GM18907 (cell line): ENCODE results near the gene DCP1B.

Experiments used
- ATAC-seq: cut with Tn5 transposase; IDR thresholded peaks from one replicate; pipeline ENCODE4 v1.9.1; 2021; ENCODE audit warnings: mild to moderate bottlenecking, moderate library complexity; ENCODE audit not compliant: unreplicated experiment

DCP1B gene

DNA sequence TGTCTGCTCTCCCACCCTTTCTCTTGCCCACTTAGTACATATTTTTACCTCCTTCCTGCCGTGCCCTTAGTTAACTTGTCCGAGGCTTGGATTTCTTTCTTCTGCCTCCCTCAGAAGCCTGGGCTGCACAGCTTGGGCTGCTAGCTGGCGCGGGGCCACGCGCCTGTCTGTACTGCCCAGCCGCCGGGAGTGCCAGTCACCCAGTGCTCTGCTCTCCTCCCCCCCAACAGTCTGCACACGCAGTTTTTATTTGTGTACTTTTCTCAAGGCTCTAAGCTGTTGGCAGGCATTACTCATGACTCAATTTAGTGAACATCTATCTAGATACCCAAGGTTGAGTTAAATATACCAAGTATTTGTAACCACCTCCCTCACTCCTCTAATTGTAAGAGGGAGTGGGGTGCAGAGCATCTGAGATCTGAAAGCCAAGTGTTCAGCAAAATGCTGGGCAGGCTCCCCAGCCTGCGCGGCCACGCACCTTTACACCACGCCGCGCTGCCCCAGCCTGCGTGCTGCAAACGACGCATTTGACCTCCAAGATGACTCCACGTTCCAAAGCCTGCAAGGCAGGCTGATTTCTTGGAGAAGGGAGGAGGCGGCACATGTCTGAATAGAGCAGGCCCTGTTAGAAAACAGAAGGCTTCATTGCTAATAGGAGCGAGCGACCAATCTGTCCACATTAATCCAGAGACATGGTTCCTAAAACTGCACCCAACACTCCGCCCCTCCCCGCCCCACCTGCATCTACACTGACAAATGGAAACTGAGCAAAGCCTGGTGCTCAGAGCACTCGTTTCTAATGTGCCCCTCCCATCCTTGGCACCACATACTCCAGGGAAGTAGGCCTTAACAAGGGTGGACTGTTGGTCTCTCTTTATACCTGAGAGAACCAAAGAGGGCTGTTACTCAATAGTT, 67.6 kb downstream of the DCP1B start:
- ATAC-seq: no peak

DNA sequence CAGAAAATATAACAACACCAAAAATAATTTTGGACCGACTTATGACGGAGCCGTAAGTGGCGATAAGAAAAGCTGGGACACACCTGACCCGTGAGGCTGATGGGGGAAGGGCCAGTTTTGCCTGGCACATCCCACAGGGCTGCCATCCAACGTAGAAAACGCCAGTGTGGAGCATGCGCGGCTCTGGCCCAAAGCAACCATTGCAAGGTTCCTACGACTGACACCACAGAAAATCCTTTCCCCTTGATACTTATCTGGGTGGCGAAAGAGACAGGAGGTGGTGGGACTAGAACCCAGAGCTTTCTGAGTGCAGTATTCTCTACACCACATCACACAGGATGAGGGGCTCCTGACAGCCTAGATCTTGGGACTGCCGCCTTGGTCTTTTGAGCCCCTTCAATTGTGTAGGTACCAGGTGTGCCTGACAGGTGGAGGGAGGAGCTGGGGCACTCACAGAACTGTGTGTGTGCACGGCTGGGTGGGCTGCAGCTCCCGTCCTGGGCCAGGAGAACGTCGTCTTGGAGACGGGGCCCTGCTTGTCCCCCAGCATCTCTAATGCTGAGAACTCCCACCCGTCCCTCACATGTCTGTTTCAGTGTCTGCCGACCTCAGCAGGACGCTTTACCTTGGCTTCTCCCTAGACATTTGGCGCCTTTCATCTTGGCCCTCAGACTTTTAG, 68.4 kb downstream of the DCP1B start:
- ATAC-seq: no peak

DNA sequence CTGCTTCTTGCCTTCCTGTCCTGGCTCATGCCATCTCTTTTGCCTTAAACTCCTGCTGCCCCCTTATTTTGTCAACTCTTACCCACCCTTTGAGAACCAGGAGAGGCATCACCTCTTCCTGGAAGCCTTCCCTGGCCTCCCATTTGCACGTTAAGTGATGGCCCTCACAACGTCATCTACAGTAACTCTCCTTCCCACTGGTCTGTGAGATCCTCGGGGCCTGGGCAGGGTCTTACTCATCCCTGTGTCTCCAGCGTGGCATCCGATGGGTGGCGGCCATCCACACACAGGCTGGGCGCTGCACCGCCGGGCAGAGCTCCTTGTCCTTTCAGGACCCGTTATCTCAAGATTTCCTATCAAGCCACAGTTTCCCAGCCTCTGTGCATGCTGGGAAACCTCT, 69.0 kb downstream of the DCP1B start:
- ATAC-seq: no peak

DNA sequence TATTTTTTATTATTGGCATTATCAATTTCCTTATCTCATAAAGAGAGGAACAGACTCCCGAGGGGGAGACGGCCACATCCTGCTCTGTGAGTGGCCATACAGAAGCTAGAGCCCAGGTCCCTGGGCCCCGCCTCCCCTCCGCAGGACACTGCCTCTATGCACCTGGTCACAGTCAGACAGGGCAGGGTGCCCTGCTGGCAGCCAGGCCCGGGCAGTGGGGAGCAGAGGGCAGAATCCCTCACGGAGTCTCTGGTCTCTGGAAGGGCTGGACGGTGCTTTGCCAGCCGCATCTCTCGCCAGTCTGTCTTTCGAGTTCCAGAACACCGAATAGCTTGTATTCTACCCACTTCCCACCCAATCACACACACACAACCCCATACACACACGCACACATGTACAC, 69.4 kb downstream of the DCP1B start:
- ATAC-seq: no peak

DNA sequence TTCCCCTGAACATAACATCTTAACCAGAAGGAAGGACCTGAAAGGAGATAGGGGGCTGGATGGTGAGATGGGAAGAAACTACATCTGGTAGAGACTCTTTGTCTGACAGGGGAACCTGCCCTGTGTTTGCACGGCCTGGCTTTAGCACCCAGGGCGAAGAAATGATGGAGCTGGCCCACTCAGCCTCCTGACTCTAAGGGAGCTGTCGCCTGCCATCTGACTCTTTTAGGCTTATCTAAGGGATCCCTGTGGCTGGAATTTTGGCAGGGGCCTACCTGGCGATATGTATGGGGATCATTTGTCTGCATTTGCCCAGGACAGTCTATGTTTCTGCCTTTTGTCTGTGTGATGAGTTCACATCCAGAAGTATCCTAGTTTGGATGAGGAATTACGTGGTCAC, 70.2 kb downstream of the DCP1B start:
- ATAC-seq: no peak

DNA sequence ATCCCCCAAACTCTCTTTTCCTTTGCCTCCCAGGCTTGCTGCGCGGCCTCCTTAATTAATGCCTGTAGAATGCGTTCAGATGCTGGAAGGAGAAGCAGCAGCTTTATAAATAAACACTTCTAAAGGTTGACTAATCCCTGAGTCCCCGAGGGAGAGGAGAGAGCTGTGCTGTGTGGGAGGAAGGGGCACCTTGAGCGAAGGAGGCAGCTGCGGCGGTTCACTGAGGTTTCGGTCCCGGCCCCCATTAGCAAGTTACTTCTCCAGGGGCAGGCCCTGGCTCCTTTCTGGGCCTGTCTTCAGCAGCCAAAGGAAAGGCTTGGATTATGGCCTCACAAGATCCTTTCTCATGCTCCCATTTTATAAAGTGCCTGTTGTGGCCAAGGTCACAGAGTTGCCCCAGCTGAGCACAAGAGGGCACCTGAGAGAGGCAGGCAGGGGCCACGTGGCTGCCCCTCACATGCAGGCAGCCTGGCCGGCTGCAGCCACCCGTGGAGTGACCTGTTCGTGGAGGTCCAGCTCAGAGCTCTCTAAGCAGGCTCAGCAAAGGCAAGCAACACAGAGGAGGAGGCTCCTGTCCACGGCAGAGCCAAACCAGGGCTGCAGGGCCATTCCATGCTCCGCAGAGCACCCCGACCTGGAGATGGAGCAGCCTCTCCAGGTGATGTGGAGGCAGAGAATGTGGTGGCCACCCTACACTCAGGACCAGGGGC, 70.8 kb downstream of the DCP1B start:
- ATAC-seq: peak; percentile 53

DNA sequence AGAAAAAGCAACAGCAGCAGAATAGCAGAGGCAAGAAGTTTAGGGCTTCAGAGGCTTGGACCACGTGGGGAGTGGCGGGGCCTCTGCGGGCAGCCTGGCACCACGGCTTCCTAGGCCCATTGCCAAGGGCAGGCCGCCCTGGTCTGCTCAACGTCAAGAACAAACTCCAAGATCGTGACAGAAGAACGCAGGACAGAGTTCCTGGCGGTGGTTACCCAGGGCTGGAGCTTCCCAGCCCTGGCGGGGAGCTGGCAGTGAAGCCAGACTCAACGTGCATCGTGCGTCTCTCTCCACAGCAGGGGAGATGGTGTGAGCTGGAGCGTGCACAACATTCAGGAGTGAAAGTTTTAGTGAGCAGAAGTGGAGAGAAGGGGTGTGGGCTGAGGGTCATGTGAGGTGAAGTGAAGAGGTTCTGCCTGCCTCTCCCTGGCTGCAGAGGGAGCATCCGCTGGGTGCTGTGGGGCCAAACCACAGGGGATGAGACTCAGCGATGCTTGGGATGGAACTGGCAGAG, 71.9 kb downstream of the DCP1B start:
- no peak for ATAC-seq

DNA sequence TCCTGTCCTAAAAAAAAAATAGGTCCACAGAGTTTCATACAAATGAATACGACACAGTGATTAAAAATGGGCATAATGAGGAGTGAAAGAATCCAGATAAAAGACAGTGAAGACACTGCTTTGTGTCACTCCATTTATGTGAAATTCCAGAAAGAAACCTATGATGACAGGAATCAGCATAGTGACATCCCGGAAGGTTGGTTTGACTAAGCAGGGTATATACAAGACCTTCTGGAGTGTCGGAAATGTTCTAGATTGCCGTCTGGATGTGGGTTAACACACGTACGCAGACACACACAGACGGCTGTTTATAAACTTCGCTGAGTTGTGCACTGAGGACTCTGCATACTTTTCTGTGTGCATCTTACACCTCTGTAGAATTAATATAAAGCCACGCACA, 72.6 kb downstream of the DCP1B start:
- no peak for ATAC-seq

DNA sequence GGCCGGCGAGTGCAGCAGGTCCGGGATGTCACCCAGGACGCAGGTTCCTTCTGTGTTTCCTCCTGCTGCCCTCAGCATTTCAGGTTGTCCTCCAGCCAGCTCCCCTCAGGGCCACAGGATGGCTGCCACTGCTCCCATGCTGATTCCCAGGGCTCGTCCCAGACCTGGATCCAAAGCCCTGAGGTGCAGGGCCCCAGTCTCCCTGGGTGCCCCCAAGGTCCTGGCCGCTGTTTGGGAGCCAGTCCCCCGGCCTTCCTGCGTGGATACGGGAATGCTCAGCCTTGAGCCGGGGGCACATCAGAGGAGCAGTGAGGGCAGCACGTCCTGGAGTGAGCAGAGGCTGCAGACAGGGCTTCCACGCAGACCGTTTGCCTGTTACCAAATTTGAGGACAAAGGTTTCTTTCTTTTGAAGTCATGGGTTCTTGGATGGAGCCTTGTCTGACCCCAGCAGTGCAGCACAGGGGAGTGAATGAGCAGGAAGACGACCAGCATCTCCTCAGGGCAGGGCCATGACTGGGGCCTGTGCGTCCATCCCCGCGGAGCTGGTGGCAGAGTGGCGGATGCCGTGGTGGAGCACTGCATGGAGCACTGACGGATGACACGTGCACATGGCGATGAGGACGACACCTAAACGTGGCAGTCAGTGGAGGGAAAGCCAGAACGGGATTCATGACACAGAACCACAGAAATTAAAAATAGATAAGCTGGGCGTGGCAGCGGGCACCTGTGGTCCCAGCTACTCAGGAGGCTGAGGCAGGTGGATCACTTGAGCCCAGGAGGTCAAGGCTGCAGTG, 73.3 kb downstream of the DCP1B start:
- no peak for ATAC-seq

DNA sequence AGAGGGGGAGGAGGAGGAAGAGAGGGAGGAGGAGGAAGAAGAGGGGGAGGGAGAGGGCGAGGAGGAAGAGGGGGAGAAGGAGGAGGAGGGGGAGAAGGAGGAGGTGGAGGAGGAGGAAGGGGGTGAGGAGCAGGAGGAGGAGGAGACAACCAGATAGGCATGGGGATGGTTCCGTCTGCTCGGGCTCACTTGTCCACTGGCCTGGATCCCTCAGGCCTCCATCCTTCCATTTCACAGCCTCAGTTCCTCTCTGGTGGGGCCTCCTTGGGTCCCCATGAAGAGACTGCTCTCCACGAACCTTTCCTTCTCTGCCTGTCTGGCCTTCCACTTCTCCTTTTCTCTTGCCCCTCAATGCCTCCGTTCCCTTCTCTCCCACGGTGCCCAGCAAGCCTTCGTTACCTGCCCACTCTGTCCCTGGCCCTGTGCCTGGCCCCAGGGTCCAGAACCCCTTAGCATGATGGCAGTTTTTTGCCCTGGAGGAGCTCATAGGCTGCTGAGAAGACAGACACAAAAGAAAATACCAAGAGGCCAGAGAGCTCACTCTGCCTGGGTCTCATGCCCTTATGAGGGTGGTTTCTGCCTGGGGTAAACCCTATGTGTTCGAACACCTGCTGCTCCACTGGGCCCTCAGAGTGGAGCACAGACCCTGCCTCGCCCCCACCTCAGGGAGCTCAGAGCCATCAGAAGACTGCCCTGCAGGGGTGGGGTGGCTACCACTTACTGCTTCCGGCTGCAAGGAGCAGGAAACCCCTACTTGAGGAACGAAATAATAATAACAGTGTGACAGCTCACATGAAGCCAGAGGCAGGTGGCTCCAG, 74.1 kb downstream of the DCP1B start:
- ATAC-seq: no peak

DNA sequence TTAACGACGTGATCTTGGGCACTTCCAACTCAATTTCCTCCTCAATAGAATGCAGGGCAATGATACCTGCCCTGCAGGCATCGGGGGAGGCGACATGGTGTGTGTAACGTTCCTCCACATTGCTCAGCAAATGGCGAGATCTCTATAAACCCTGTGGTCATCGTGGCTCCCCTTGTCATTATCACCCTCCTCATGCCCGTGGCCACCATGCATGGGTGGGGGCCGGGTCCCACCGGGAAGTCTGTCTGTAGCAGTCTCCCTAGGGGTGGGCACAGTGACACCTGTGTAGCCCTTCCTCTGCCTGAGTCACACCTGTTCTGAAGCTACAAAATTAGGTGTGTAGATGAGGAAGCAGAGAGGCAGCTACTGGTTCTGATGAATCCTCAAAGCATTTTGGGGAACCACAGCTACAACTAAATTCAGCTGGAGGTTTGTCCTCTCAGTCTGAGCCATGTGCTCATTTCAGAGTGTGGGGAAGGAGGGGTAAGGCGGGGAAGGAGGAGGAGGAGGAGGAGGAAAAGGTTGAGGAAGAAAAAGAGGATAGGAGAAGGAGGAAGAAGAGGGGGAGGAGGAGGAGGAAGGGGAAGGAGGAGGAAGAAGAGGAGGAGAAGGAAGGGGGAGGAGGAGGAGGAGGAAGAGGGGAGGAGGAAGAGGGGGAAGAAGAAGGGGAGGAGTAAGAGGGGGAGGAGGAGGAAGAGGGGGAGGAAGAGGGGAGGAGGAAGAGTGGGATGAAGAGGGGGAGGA, 74.8 kb downstream of the DCP1B start:
- no peak for ATAC-seq

DNA sequence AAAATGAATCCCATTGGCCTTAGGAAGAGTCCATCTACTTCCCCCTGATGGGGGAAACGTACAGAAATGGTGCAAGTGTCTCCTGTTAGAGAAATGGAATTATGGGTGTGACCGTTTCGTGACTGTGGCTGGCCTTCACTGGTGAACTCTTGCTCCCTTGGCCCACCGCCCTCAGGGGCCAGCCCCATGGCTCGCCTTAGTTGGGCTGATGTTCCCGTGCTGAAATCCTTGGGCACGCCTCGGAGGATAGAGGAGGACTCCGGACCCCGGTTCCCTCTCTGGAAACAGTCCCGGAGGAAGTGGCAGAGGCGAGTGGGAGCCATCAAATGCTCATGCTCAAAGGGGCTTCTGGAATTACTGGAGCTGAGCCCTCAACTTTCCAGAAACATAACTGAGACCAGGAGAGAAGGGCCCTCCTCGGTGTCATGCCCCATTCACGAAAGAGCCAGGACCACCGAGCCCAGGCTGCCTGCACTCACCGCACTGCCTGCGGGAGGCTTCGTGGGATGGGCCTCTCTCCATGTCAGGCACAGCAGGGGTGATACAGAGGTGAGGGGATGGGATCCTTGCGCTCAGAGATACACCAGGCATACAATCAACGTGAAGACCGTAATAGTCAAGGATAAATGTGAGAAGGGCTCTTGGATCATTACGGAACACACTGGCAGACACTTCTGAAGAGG, 75.7 kb downstream of the DCP1B start:
- ATAC-seq: no peak

DNA sequence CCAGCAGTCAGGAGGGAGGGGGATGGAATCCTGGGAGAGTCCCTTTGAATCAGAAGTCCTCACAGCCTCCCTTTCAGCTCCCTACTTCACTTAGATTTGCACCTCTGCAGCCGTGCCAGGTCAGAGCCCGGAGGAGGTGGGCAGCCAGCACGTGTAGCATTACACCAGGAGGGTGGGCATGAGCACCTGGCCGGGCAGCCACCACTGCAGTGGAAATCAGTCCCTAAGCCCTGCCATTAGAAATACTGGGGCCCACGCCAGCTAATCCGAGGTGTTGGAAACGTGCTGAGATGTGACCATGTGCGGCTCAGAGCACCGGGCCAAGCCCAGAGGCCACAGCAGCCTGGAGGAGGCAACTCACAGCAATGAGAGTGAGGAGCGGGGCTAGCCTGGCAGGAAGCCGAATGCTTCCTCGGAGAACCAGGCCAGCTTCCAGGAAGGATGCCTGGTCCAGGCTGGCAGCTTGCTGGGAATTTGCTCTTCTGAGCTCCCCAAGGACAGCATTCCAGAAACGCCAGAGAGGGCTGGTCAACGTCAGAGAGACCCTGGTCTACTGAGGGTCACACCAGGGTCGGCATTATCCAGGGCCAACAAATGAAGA, 76.4 kb downstream of the DCP1B start:
- no peak for ATAC-seq

DNA sequence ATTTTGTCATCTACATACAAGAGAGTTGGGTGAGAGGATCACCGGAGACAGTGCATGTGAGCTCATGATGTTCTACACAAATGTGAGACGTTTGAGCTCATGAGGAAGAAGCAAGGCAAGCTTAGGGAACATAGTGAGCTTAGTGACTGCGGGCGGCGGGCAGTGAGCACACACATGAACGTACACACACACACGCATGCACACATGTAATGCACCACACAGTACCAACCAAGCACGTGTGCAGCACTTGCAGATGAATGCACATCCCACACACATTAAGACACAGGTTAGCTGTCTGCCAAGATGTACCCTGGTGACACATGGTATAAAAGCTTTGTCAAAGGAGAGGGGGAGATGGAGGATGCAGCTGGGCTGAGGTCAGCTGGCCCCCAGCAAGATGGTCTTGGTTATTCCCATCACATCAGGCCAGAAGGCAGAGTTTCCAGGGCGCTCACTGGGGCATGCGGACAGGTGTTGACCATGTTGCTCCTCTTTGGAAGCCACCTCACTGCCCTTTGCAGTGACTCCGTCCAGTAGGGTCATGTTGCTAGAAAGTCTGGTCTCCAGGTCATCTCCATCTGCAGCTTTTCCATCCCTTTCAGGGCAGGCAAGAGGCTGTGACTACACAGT, 77.1 kb downstream of the DCP1B start:
- no peak for ATAC-seq

DNA sequence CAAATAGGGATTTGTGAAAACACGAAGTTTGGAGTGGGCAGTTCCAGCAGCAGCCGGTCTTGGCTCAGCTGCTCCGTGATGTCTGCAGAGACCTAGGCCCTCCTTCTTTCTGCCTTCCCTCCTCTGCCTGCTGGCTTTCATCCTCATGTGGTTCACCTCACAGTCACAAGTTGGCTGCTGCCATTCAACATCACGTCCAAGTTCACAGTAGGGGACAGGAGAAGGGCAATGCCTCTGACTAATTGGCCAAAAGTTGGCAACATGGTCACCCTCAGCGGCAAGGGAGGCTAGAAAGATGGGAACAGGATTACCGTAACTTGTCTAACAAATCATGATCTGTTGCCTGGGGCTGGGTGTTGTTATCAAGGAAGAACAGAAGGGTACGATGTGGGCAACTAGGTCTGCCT, 78.0 kb downstream of the DCP1B start:
- ATAC-seq: no peak

DNA sequence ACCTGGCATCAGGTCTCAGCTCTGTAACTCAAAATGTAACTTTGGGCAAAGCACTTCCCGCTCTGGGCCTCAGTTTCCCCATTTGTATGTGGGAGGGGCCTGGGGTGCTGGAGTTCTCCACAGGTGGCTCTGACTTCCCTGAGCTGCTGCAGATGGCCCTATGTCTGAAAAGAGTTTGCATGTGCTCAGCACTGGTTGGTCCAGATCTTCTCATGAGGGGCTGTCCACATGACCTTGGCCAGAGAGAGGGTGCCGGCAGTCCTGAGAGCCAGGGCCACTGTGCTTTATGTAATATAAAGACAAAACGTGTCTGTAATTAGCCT, 78.6 kb downstream of the DCP1B start:
- no peak for ATAC-seq

DNA sequence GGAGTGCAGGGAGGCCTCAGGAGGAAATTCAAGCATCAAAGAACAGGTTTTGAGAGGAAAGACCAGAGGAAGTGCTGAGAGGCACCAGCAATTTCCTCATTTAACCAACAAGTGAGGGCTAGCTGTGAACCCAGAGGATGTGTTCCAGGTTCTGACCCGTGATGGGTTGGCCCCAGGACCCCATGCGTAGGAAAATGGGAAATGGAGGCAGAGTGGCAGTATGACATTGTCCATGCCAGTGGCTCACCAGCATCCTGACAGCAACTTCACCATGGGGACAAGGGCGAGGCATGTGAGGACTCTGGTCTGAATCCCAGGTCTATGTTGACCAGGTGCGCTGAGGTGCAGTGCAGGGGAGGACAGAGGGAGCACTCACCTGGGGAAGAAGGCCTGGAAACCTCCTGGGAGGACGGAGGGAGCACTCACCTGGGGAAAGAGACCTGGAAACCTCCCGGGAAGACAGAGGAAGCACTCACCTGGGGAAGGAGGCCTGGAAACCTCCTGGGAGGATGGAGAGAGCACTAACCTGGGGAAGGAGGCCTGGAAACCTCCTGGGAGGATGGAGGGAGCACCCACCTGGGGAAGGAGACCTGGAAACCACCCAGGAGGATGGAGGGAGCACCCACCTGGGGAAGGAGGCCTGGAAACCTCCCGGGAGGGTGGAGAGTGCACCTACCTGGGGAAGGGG, 79.1 kb downstream of the DCP1B start:
- no peak for ATAC-seq
